Measurements from ENCODE around the gene MT1M.
"Not testable (repeated sequence)": the region's sequence is repeated elsewhere in the genome, so short reads cannot be mapped to it uniquely, and the experiment has no call there.

DNA sequence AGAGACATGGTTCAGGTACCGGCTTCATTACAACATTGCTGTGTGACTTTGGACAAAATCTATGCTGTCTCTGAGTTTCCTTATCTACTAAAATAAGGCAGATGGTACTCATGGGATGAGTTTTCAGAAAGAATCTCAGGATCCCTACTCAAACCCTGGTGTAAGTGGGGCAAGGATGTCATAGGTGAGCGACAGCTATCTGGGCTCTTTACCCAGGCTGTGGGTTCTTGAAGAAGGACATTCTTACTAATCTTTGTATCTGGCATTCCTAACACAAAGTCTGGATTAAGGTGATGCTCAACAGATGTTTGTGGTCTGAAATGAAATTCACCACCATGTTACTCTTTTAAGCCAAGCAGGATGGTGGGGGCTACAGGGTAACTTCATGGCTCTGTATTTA, 49.5 kb upstream of the MT1M start:
- not testable (repeated sequence) for TF ChIP-seq EZH2 (IDR thresholded peaks at IDR 0.05; ENCODE audit: insufficient read depth, poor library complexity, severe bottlenecking); EZH2phosphoT487 (IDR thresholded peaks at IDR 0.05; ENCODE audit: insufficient read depth, low read depth)
